PC-3 (cell line): ENCODE measurements around the gene WDR5B. TPM values are rescaled to one million over a fixed set of nuclear protein-coding genes. Genes with fewer than 3 reads are reported as not detected.
A peak's percentile ranks its signal among the peaks of the same experiment; 100 is the strongest.

Experiments used
- ATAC-seq: fragments of 200-7000 bp; cut with Tn5 transposase; 2 replicates; pipeline ENCODE4 v1.9.1; 2020; ENCODE audit warnings: mild to moderate bottlenecking, moderate library complexity
- BruUV-seq: library from RNA; stranded (reverse); fragments of 400-500 nt; replicated peaks from 2 replicates; lab custom pipeline; 2021; lab: Mats Ljungman, UMichigan
- CTCF ChIA-PET: fragments of 300-600 bp; sonication (Branson Sonifier 250); formaldehyde crosslinking; loops from one replicate; lab custom pipeline; 2022; ENCODE audit warnings: antibody characterized with exemption; lab: Charles Lee
- POLR2A ChIA-PET: fragments of 300-600 bp; sonication (Branson Sonifier 250); formaldehyde crosslinking; loops from one replicate; lab custom pipeline; 2022; ENCODE audit warnings: antibody characterized with exemption; ENCODE audit not compliant: unreplicated experiment; lab: Charles Lee
- DNase-seq: peaks from one replicate; pipeline ENCODE4 v3.0.0-alpha.2; 2015
- H2AFZ ChIP-seq: fragments of 300-600 bp; sonication (generic); 2 replicates; pipeline ENCODE4 v1.6.0; 2016; ENCODE audit warnings: antibody characterized with exemption, low read length
- H3F3A ChIP-seq: fragments of 300-600 bp; sonication (generic); one replicate; pipeline ENCODE4 v1.6.0; 2017; ENCODE audit warnings: antibody characterized with exemption, low read length, control low read depth, mild to moderate bottlenecking; ENCODE audit not compliant: unreplicated experiment
- H3K27ac ChIP-seq: fragments of 300-600 bp; sonication (generic); 2 replicates; pipeline ENCODE4 v1.5.1; 2016; ENCODE audit warnings: mild to moderate bottlenecking, low read length
- H3K27me3 ChIP-seq: fragments of 300-600 bp; sonication (generic); 2 replicates; pipeline ENCODE4 v1.6.1; 2016; ENCODE audit warnings: low read length, mixed read lengths
- H3K36me3 ChIP-seq: fragments of 300-600 bp; sonication (generic); 2 replicates; pipeline ENCODE4 v1.6.1; 2016; ENCODE audit warnings: low read depth, mixed run types, low read length, mixed read lengths
- H3K4me1 ChIP-seq: fragments of 300-600 bp; sonication (generic); 2 replicates; pipeline ENCODE4 v1.5.1; 2016; ENCODE audit warnings: low read length; ENCODE audit not compliant: insufficient read depth
- H3K4me2 ChIP-seq: fragments of 300-600 bp; sonication (generic); 2 replicates; pipeline ENCODE4 v1.6.0; 2016; ENCODE audit warnings: low read length
- H3K4me3 ChIP-seq: fragments of 300-600 bp; sonication (generic); 2 replicates; pipeline ENCODE4 v1.5.1; 2016; ENCODE audit warnings: mild to moderate bottlenecking, low read length, mixed read lengths
- H3K79me2 ChIP-seq: fragments of 300-600 bp; sonication (generic); 2 replicates; pipeline ENCODE4 v1.6.1; 2017; ENCODE audit warnings: low read length, mixed read lengths
- H3K9ac ChIP-seq: fragments of 300-600 bp; sonication (generic); 2 replicates; pipeline ENCODE4 v1.6.0; 2016; ENCODE audit warnings: mild to moderate bottlenecking, low read length
- H3K9me2 ChIP-seq: fragments of 300-600 bp; sonication (generic); replicated peaks from 2 replicates; pipeline ENCODE4 v1.6.1; 2016; ENCODE audit warnings: mixed run types, low read length, mixed read lengths
- H3K9me3 ChIP-seq: fragments of 300-600 bp; sonication (generic); 2 replicates; pipeline ENCODE4 v1.6.1; 2016; ENCODE audit warnings: low read length, mixed read lengths
- H4K20me1 ChIP-seq: fragments of 300-600 bp; sonication (generic); 2 replicates; pipeline ENCODE4 v1.6.1; 2016; ENCODE audit warnings: low read length, mixed read lengths
- CTCF ChIP-seq: fragments of 300-600 bp; sonication (generic); conservative IDR thresholded peaks from 2 replicates; pipeline ENCODE4 v1.5.1; 2017; ENCODE audit warnings: antibody characterized with exemption, low read depth, mild to moderate bottlenecking, low read length
- EZH2 ChIP-seq: fragments of 300-600 bp; sonication (generic); IDR thresholded peaks from one replicate; pipeline ENCODE4 v1.6.1; 2017; ENCODE audit warnings: antibody characterized with exemption, mild to moderate bottlenecking, low read length; ENCODE audit not compliant: unreplicated experiment
- EZH2phosphoT487 ChIP-seq: fragments of 300-600 bp; sonication (generic); IDR thresholded peaks from 2 replicates; pipeline ENCODE4 v1.6.1; 2018; ENCODE audit warnings: mild to moderate bottlenecking, antibody characterized with exemption, low read length, borderline replicate concordance
- intact Hi-C: fragments of 100-400 bp; cut with micrococcal nuclease; formaldehyde crosslinking; loops from 2 replicates; pipeline ENCODE4 v1.9.0; 2023
- total RNA-seq: library from RNA; depleted of rRNA; stranded (reverse); fragments of >200 nt; gene quantifications from 2 replicates; pipeline ENCODE4 v1.2.3, GENCODE V29; 2014

The WDR5B gene
- total RNA-seq, 1 experiment from 2014 or later = 4.0 TPM

GRCh38 chr3:122443090-122443489, 27.2 kb upstream of the WDR5B start:
- Histone ChIP-seq H3K79me2 (peaks cover 20% of the 10 kb centered on the region; the same call in 1 of the 2 replicates), H3K4me1 (peaks cover 16% of the 10 kb centered on the region), H4K20me1 (no peaks in the 10 kb centered on the region), H3F3A (no peaks in the 10 kb centered on the region), H3K4me2 (peak overlapping the region; percentile 40; the same call in 1 of the 2 replicates), H3K27ac (peak overlapping the region; percentile 31; the same call in 1 of the 2 replicates), H3K27me3 (no peaks in the 10 kb centered on the region), H3K9me3 (no peaks in the 10 kb centered on the region), H3K36me3 (peaks cover 69% of the 10 kb centered on the region), H3K4me3 (no peak overlapping the region), H2AFZ (no peak overlapping the region), H3K9me2 (no peaks in the 10 kb centered on the region), H3K9ac (no peak overlapping the region)
- POLR2A ChIA-PET = no interaction called here
- intact Hi-C loops = no loop called here
- TF ChIP-seq CTCF = no peak
- no peak for TF ChIP-seq EZH2phosphoT487
- no peak for TF ChIP-seq EZH2
- no peak for ATAC-seq
- DNase-seq = no peak
- CTCF ChIA-PET = no interaction called here
- BruUV-seq = no TSS peak

- Histone ChIP-seq H3K27me3 (no peaks in the 10 kb centered on the region), H3K36me3 (peaks cover 68% of the 10 kb centered on the region), H2AFZ (no peak overlapping the region), H3F3A (no peaks in the 10 kb centered on the region), H3K4me2 (no peak overlapping the region), H3K9me3 (no peaks in the 10 kb centered on the region), H3K27ac (no peak overlapping the region), H4K20me1 (no peaks in the 10 kb centered on the region), H3K4me3 (no peak overlapping the region), H3K79me2 (no peaks in the 10 kb centered on the region), H3K9me2 (no peaks in the 10 kb centered on the region), H3K4me1 (no peaks in the 10 kb centered on the region), H3K9ac (no peak overlapping the region)
- intact Hi-C loops = no loop called here
- ChIA-PET CTCF (no interaction called here), POLR2A (no interaction called here)
- no peak for DNase-seq
- no TSS peak for BruUV-seq
- ATAC-seq = no peak
- no peak for TF ChIP-seq CTCF
- no peak for TF ChIP-seq EZH2phosphoT487
- no peak for TF ChIP-seq EZH2
Measured at GRCh38 chr3:122435950-122436349, 20.1 kb upstream of the WDR5B start.

GRCh38 chr3:122430371-122430770, 14.5 kb upstream of the WDR5B start:
- BruUV-seq = no TSS peak
- Histone ChIP-seq H3K27ac (no peak overlapping the region), H2AFZ (no peak overlapping the region), H3K4me1 (no peaks in the 10 kb centered on the region), H3K4me2 (no peak overlapping the region), H3K9me2 (no peaks in the 10 kb centered on the region), H4K20me1 (no peaks in the 10 kb centered on the region), H3K36me3 (peaks cover 52% of the 10 kb centered on the region), H3K9ac (no peak overlapping the region), H3K4me3 (no peak overlapping the region), H3K79me2 (no peaks in the 10 kb centered on the region), H3F3A (no peaks in the 10 kb centered on the region), H3K9me3 (no peaks in the 10 kb centered on the region), H3K27me3 (no peaks in the 10 kb centered on the region)
- ATAC-seq (no peak), DNase-seq (no peak)
- TF ChIP-seq EZH2phosphoT487 = no peak
- TF ChIP-seq CTCF = no peak
- TF ChIP-seq EZH2 = no peak
- intact Hi-C loops = no loop called here
- ChIA-PET CTCF (no interaction called here), POLR2A (no interaction called here)
